Measurements from ENCODE around the gene KCNK10.

GRCh38 chr14:88210426-88210825, 112.6 kb downstream of the KCNK10 start:
- TF ChIP-seq CTCF (IDR thresholded peaks at IDR 0.05) (no peak), POLR2A (IDR thresholded peaks at IDR 0.05) (no peak)
